T-helper 1 cell treated with Interleukin-12 subunit alpha and Interleukin-12 subunit beta and Interleukin-4 antibody, amounts not matched to agents 30 ng/mL and 1 ng/mL, for 36 hours (primary cell): ENCODE results near the gene PLD1. TPM values are rescaled to one million over a fixed set of nuclear protein-coding genes. Genes with fewer than 3 reads are reported as not detected.
"Not testable (repeated sequence)": the region's sequence is repeated elsewhere in the genome, so short reads cannot be mapped to it uniquely, and the experiment has no call there.

Experiments
- intact Hi-C: fragments of 100-400 bp; cut with micrococcal nuclease; formaldehyde crosslinking; loops from one replicate; pipeline ENCODE4 v1.15.1; 2024
- total RNA-seq: library from RNA; stranded (reverse); gene quantifications from 2 replicates; pipeline ENCODE4 v1.2.3, GENCODE V29; 2022

PLD1 gene
- total RNA-seq, 1 donor from 2014 or later = 0.88 TPM

- intact Hi-C loops = no loop called here
These were observed 98.7 kb downstream of the PLD1 start for GRCh38 chr3:171711461-171712170.

DNA sequence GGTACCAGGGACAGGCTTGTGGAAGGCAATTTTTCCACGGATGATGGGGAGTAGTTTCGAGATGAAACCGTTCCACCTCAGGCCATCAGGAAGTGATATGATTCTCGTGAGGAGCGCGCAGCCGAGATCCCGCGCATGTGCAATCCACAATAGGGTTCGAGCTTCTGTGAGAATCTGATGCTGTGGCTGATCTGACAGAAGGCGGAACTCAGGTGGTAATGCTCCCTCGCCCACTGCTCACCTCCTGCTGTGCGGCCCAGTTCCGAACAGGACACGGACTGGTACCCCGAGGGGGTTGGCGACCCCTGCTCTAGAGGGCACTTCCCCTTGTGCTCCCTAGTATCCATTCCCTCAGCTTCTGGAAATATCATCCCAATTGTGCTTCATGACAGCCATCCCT is 99.9 kb downstream of the PLD1 start:
- intact Hi-C loops = no loop called here

GRCh38 chr3:171704814-171705213 is 105.5 kb downstream of the PLD1 start:
- intact Hi-C loops = loop anchor here (1.0 kb wide), 1 partner anchor 636 kb away; no protein-coding TSS in a partner anchor

DNA sequence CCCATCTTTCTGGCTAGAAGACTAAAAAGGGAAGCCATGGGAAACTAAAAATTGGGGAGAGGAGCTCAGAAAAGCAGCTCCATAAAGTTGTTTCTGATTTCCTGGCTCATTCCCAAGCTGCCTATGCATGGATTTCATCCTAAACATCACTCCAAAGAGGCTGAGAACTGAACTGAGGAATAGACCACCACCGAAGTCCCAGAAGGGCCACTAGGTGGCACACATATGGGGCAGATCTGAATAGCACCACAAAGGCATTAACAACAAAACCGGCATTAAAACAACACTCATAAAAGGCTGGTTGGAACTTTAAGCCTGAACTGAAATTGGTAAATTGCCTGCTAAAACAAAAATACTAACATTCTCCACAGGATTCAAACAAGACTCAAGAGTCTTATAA is 106.3 kb downstream of the PLD1 start:
- intact Hi-C loops = loop anchor here (1.0 kb wide), 1 partner anchor 637 kb away; no protein-coding TSS in a partner anchor

- intact Hi-C loops = no loop called here
These were observed 107.1 kb downstream of the PLD1 start for GRCh38 chr3:171703144-171703543.

- intact Hi-C loops = no loop called here
These were observed 109.6 kb downstream of the PLD1 start for GRCh38 chr3:171700653-171701052.

- intact Hi-C loops = no loop called here
These were observed 110.1 kb downstream of the PLD1 start for GRCh38 chr3:171700157-171700556.

DNA sequence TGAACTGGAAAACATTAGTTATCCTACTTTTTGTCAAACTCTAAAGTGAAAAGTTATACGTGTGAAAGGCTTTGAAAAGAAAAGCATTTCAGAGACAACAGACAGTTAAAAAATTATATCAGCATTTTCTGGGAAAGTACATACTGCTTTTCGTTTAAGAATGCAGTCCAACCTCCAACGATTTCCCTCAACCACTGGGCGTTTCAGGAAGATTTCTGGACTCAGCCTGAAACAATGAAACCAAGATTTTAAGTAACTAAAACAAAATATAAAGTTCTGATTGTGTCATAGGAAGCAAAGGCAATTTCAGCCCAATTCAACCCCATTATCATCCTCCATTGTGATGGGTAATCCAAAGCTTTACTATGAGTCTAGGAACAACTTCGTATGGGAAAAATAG is 110.7 kb downstream of the PLD1 start:
- intact Hi-C loops = no loop called here

DNA sequence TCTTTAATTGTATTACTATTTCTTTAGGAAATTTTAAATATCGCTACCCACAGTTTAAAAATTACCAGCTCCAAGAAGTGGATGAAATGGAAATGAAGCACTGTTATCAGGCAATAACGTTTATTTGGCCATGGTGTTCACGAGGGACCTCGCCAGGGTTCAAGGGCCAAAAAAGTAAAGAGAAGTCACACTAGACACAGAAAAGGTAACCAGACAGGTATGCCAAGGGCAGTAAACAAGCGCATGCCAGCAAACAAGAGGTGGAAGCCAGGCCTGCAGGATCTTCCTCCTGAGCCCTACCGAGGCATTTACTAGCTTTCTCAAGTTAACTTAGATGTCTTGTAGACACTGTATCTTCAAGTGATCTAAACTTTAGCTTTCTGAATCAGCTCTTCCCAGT is 113.5 kb downstream of the PLD1 start:
- intact Hi-C loops = no loop called here

- intact Hi-C loops = no loop called here
These were observed 114.9 kb downstream of the PLD1 start for GRCh38 chr3:171695426-171695825.

- intact Hi-C loops = no loop called here
These were observed 115.4 kb downstream of the PLD1 start for GRCh38 chr3:171694888-171695287.

DNA sequence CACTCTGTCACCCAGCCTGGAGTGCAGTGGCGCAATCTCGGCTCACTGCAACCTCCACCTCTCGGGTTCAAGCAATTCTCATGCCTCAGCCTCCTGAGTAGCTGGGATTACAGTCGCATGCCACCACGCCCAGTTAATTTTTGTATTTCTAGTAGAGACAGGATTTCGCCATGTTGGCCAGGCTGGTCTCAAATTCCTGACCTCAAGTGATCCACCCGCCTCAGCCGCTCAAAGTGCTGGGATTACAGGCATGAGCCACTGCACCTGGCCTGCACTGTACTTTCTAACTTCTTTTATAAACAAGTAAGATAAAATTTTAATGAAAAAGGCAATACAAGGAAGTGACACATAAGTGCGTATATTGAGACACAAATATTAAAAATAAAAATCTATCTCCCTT is 117.7 kb downstream of the PLD1 start:
- intact Hi-C loops = not testable (repeated sequence)

DNA sequence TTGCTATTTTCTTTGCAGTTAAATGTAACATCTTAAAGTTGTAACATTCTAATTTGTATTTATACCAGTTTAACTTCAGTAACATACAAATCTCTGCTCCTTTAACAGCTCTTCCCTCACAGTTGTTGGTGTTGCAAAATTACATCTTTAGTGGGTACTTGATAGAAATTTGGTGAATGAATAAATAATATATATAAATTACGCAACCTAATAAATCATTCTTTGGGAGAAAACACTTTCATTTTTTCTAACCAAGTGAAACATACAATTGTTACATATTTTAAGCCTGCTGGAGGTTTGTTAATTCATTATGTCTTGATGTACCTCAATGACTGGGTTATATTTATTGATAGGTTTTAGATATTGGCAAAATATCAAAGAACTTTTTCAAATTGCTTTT is 118.8 kb downstream of the PLD1 start:
- intact Hi-C loops = no loop called here

DNA sequence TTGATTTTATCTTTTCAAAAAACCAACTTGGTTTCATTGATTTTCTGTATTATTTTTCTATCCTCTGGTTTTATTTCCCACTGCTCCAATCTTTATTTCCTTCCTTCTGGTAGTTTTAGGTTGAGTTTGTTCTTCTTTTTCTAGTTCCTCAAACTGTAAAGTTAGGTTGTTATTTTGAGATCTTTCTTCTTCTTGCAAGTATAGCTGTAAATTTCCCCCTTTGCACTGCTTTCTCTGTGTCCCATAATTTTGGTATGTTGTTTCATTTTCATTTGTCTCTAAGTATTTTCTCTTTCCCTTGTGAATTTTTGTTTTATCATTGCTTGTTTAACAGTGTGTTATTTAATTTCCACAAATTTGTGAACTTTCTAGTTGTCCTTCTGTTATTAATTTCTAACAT is 120.0 kb downstream of the PLD1 start:
- intact Hi-C loops = no loop called here

DNA sequence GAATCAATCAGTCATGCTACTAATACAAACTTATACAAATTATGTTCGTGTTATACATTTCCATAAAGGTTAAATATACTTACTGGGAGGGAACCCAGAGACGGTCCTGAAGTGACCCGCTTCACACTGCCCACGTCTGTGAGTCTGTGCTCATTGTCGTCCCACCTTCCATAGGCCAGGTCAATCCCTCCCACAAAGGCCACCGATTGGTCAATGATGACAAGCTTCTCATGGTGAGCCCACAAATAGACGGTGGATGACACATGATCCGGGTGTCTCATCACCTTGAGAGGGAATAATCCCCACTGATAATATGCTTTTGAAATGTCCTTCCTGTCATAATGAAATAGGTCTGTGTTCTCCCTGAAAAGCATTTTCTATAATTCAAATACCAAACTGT is 121.7 kb downstream of the PLD1 start:
- intact Hi-C loops = no loop called here

DNA sequence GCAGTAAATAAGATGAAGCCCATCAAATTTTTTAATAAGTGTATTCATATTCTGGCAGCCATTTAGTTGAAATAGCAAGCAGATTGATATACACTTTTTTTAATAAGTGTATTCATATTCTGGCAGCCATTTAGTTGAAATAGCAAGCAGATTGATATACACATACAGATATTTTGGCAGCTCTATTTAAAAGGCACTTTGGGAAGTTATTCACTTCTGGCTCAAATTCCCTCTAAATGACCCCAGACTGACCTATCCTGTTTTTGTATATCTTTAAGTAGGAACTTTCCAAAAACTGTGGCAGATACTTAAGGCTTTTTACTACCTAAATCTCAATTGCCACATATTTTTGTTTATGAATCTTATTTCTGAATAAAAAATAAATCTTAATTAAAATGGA is 122.3 kb downstream of the PLD1 start:
- intact Hi-C loops = no loop called here

- intact Hi-C loops = no loop called here
These were observed 122.7 kb downstream of the PLD1 start for GRCh38 chr3:171687581-171687980.

DNA sequence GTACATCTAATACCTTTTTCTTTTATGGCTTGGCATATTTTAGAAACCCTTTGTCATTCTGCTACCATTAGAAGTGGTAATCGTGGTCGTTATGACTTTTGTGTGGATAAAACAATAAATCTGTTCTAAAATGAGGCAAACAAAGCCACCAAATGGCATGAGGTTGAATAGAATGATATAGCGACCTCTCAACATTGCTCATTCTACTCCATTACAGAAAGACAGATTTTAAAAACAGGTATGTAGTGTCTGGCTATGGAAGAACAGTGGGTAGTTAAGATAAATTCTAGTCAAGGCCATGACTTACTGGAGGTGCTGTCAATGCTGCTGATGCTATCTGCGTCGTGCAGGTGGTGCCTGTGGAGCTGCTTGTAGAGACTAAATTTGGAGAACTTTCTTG is 123.2 kb downstream of the PLD1 start:
- intact Hi-C loops = no loop called here

- intact Hi-C loops = no loop called here
These were observed 125.0 kb downstream of the PLD1 start for GRCh38 chr3:171685116-171685895.

GRCh38 chr3:171684221-171684620 is 126.1 kb downstream of the PLD1 start:
- intact Hi-C loops = no loop called here

DNA sequence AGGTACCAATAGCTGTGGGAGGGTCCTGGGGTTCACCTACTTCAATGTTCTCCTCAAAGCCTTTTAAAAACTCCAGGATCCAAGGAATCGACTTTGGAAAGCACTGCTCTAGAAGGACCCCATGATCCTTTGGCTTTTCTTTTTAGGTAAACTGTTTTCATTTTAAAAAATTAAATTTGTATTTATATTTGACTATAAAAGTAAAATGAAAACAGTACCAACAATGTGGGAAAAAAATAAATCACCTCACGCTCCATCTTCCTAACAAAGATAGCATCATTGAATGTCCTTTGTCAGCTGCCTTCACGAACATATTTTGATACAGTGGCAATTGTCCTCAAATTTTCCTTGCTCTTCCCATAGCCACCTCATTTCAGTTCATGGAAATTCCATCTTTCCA is 127.5 kb downstream of the PLD1 start:
- intact Hi-C loops = no loop called here

DNA sequence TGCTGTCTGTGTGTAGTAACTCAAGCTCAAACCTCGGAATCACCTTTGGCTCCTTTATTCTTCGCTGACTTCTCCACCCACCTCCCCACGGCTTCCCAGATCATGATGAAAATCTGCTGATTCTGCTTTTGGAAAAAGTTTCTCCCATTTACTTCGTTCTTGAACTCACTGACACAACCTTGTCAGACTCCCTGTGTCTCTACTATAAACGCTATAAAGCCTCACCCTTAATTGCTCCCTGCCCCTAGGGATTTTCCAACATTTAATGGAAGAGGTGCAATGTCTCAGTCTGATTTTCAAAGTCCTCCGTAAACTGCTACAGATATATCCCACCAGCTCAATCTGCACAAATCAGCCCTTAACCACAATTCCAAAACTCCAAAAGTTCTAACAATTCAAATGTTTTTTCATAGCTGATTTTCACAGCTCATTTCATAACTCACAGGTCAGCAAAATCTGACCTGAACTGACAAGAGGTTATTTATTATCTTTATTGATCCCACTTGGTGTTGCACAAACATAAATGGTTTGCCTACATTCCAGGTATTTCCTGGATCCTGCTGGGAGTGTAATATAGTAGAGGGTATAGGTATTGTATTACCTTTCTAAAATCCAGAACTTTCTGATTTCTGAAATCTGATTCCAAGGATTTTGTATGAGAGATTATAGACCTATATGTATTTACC is 129.4 kb downstream of the PLD1 start:
- intact Hi-C loops = no loop called here
